Muscle layer of colon (tissue), 2 donors: Measurements from ENCODE around the gene SOCS2.
A peak's percentile ranks its signal among the peaks of the same experiment; 100 is the strongest.

Source experiments
- H3K27ac ChIP-seq: one replicate; pipeline ENCODE4 v1.7.0; 2013; ENCODE audit warnings: low read depth, mild to moderate bottlenecking, low read length, moderate library complexity
- H3K27me3 ChIP-seq, 2 donors: one replicate each; pipeline ENCODE4 v1.7.0; 2013; ENCODE audit warnings: low read length in 2 of 2, mild to moderate bottlenecking in 2 of 2; ENCODE audit not compliant: insufficient read depth in 2 of 2, control insufficient read depth in 1 of 2
- H3K36me3 ChIP-seq: one replicate; pipeline ENCODE4 v1.7.0; 2013; ENCODE audit warnings: mild to moderate bottlenecking, low read length; ENCODE audit not compliant: insufficient read depth
- H3K4me1 ChIP-seq: one replicate; pipeline ENCODE4 v1.7.0; 2013; ENCODE audit warnings: mild to moderate bottlenecking, low read length; ENCODE audit not compliant: insufficient read depth
- H3K4me3 ChIP-seq, 2 donors: one replicate each; pipeline ENCODE4 v1.7.0; 2013; ENCODE audit warnings: low read length in 2 of 2, low read depth in 1 of 2, mild to moderate bottlenecking in 1 of 2, moderate library complexity in 1 of 2
- H3K9ac ChIP-seq: one replicate; pipeline ENCODE4 v1.7.0; 2013; ENCODE audit warnings: low read length
- H3K9me3 ChIP-seq: one replicate; pipeline ENCODE4 v1.7.0; 2013; ENCODE audit warnings: mild to moderate bottlenecking, low read length
- donor health status: abdominal sarcoma.
- donor health status: Adenocarcinoma of cecum.

The SOCS2 gene

DNA sequence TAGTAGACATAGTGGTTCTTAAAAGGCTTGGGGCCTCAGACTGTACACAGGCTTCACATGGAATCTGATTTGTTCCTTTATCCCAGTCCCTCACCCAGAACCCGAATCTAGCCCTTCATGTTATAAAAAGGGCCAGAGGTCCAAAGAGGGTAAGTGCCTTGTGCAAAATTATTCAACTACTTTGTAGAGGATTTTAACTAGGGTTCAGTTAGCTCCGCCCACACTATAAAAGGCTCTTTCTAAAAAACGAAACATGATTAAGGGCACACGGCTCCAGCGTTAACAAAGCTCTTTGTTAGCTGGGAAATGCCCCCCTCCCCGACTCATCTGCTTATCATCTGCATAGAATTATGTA lies 3.2 kb upstream of the SOCS2 start:
- Histone ChIP-seq H3K9ac (no peak overlapping the region), H3K36me3 (no peaks in the 10 kb centered on the region), H3K9me3 (no peaks in the 10 kb centered on the region), H3K4me1 (peaks cover 4% of the 10 kb centered on the region), H3K4me3 (peak overlapping the region; percentile 25 to 95), H3K27me3 (no peaks in the 10 kb centered on the region), H3K27ac (no peak overlapping the region)

DNA sequence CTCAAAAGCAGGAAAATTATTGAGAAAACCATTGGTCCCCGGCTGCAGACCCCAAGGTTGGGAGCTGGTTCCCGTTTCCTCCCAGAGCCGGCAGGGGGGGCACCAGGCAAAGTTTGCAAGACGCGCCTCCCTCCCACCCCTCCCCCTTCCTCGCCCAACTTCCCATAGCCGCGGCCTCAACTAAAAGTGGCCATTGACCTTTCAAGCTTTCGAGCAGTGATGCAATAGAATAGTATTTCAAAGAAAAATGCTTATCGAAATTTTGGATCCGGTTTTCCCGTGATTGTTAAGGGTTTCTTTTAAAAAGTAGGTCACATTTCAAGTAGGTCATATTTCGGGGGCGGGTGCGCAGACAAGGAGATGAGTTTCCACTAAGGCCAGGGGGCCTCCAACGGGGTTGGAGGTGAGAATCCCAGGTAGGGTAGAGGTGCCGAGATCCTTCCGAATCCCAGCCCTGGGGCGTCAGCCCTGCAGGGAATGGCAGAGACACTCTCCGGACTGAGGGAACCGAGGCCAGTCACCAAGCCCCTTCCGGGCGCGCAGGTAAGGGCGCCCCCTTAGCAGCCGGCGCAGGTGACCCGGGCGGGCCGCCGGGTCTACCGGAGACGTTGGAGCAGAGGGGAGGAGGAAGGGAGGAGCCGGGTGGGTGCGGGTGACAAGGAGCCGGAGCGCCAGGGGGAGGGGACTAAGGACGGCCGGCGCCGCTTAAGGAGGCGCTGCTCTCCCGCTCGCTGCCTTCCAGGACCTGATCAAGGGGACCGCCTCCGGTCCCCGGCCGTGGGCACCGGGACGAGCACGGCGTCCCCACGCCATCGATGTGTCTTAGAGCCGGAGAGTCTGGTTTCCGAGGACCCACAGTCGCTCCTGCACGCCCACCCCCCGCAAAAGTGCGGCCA lies 2.6 kb upstream of the SOCS2 start:
- Histone ChIP-seq H3K4me3 (peak overlapping the region; percentile 95 to 99), H3K27me3 (no peaks in the 10 kb centered on the region), H3K9me3 (no peaks in the 10 kb centered on the region), H3K9ac (peak overlapping the region; percentile 70), H3K36me3 (no peaks in the 10 kb centered on the region), H3K27ac (peak overlapping the region; percentile 99), H3K4me1 (peaks cover 4% of the 10 kb centered on the region)

- Histone ChIP-seq H3K4me3 (peak overlapping the region; percentile 95 to 99), H3K4me1 (peaks cover 7% of the 10 kb centered on the region), H3K27ac (peak overlapping the region; percentile 99), H3K9me3 (no peaks in the 10 kb centered on the region), H3K36me3 (no peaks in the 10 kb centered on the region), H3K9ac (peak overlapping the region; percentile 70), H3K27me3 (no peaks in the 10 kb centered on the region)
Observed at GRCh38 chr12:93570552-93571364, 1.7 kb upstream of the SOCS2 start.

- peaks cover 12% of the 10 kb centered on the region for H3K4me1 ChIP-seq
- no peaks in the 10 kb centered on the region for H3K9me3 ChIP-seq
- peak overlapping the region; percentile 95 to 99 for H3K4me3 ChIP-seq
- no peaks in the 10 kb centered on the region for H3K27me3 ChIP-seq
- no peaks in the 10 kb centered on the region for H3K36me3 ChIP-seq
- peak overlapping the region; percentile 99 for H3K27ac ChIP-seq
- H3K9ac ChIP-seq: peak overlapping the region; percentile 37
Observed at GRCh38 chr12:93571365-93571924, 1.0 kb upstream of the SOCS2 start.

- H3K4me1 ChIP-seq: peaks cover 12% of the 10 kb centered on the region
- peak overlapping the region; percentile 86 for H3K27ac ChIP-seq
- H3K9ac ChIP-seq: peak overlapping the region; percentile 58
- peak overlapping the region; percentile 86 to 98 for H3K4me3 ChIP-seq
- no peaks in the 10 kb centered on the region for H3K36me3 ChIP-seq
- no peaks in the 10 kb centered on the region for H3K9me3 ChIP-seq
- H3K27me3 ChIP-seq: no peaks in the 10 kb centered on the region
Observed at GRCh38 chr12:93572712-93573551, 457 bp downstream of the SOCS2 start.

GRCh38 chr12:93573552-93574223 lies 1.2 kb downstream of the SOCS2 start:
- Histone ChIP-seq H3K36me3 (no peaks in the 10 kb centered on the region), H3K27me3 (no peaks in the 10 kb centered on the region), H3K27ac (peak overlapping the region; percentile 86), H3K4me1 (peaks cover 12% of the 10 kb centered on the region), H3K9ac (peak overlapping the region; percentile 58), H3K9me3 (no peaks in the 10 kb centered on the region), H3K4me3 (peak overlapping the region; percentile 86 to 98)

DNA sequence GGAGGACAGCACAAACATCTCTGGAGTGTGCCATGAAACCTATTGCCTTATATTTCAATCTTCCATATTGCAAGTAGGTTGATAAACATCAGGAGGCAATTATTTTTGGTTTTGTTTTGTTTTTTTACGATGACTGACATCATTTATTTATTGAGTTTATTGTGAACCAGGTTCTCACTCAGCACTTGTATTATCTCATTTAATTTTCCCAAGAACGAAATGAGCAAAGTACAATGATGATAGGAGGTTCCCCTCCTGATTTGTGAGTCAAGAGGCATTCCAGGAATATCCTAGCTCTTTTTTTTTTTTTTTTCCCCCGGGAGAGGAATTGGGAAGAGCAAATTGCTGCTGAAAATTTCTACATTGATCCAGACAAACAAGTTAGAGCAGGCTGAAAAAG lies 4.7 kb downstream of the SOCS2 start:
- H3K27ac ChIP-seq: no peak overlapping the region
- no peaks in the 10 kb centered on the region for H3K27me3 ChIP-seq
- no peaks in the 10 kb centered on the region for H3K36me3 ChIP-seq
- peaks cover 8% of the 10 kb centered on the region for H3K4me1 ChIP-seq
- H3K4me3 ChIP-seq: no peak overlapping the region
- no peaks in the 10 kb centered on the region for H3K9me3 ChIP-seq
- H3K9ac ChIP-seq: no peak overlapping the region

GRCh38 chr12:93578221-93578620 lies 5.7 kb downstream of the SOCS2 start:
- Histone ChIP-seq H3K4me3 (no peak overlapping the region), H3K9ac (no peak overlapping the region), H3K36me3 (no peaks in the 10 kb centered on the region), H3K4me1 (peaks cover 8% of the 10 kb centered on the region), H3K27me3 (no peaks in the 10 kb centered on the region), H3K9me3 (no peaks in the 10 kb centered on the region), H3K27ac (no peak overlapping the region)

DNA sequence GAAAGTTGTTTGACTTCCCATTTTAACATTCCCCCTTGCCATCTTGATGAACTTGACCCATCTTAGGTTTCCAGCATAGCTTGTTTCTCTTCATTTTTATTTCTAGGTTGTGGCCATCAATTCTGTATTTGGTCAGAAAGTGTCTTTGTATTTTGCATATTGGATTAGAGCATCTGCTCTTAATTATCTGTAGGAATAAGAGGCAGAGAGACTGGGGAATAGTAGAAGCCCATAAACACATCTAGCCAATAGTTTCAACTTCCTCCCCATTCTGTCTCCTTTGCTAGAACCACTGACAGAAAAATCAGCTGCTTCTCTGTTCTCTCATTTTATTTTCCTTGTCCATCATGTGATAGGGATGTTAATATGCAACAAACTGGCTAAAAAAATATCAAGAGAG lies 8.2 kb downstream of the SOCS2 start:
- Histone ChIP-seq H3K27me3 (no peaks in the 10 kb centered on the region), H3K4me1 (peaks cover 6% of the 10 kb centered on the region), H3K36me3 (no peaks in the 10 kb centered on the region), H3K9ac (no peak overlapping the region), H3K9me3 (no peaks in the 10 kb centered on the region), H3K4me3 (no peak overlapping the region), H3K27ac (no peak overlapping the region)

- Histone ChIP-seq H3K9ac (no peak overlapping the region), H3K4me1 (no peaks in the 10 kb centered on the region), H3K9me3 (no peaks in the 10 kb centered on the region)
Observed at GRCh38 chr12:93581370-93581769, 8.9 kb downstream of the SOCS2 start.

More at GRCh38 chr12:93581370-93581769, 8.9 kb downstream of the SOCS2 start:
- Histone ChIP-seq H3K4me3 (no peak overlapping the region), H3K27me3 (no peaks in the 10 kb centered on the region), H3K27ac (no peak overlapping the region), H3K36me3 (no peaks in the 10 kb centered on the region)
